ENCODE measurements around the gene RHOC. TPM values are rescaled to one million over a fixed set of nuclear protein-coding genes. Genes with fewer than 3 reads are reported as not detected.

Gene RHOC
- total RNA-seq, 1 experiment from 2014 or later, result 154 TPM

DNA sequence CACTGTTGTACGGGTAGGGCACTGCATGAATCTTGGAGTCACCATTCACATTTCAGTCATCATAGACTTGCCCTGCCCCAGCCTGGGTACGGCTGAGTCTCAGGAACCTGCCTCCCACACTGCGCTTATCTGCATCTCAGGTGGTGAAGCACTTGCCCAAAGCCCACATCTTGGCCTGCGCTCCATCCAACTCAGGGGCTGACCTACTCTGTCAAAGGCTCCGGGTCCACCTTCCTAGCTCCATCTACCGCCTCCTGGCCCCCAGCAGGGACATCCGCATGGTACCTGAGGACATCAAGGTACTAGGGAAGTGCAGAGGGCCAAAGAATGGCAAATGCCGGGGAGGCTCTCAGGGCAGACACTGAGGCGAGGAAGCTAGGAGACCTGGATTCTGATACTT lies 11.7 kb downstream of the RHOC start:
- BruUV-seq (replicated peaks), result no TSS peak
- Histone ChIP-seq H3K9me2 (ENCODE audit: insufficient read depth) (no peaks in the 10 kb centered on the region), H3K36me3 (ENCODE audit: control insufficient read depth in 1 of 2, insufficient read depth in 2 of 2, low read length in 2 of 2) (peaks cover 21 to 23% of the 10 kb centered on the region in 2 experiments), H3K4me2 (ENCODE audit: low read length) (no peak overlapping the region), H3K9me3 (ENCODE audit: control insufficient read depth in 1 of 2, insufficient read depth in 1 of 2, low read depth in 1 of 2, low read length in 2 of 2) (no peaks in the 10 kb centered on the region), H3K79me2 (ENCODE audit: insufficient read depth, low read length) (no peaks in the 10 kb centered on the region), H4K20me1 (ENCODE audit: insufficient read depth) (no peaks in the 10 kb centered on the region), H3K9ac (ENCODE audit: low read length) (no peak overlapping the region), H3K27me3 (ENCODE audit: insufficient read depth, low read length) (no peaks in the 10 kb centered on the region), H3K4me3 (replicated peaks in 1 of 2; ENCODE audit: low read depth in 1 of 2, low read length in 2 of 2) (no peak overlapping the region), H3K27ac (ENCODE audit: low read depth, low read length) (no peak overlapping the region), H2AFZ (ENCODE audit: low read depth, low read length, poor library complexity, severe bottlenecking) (no peak overlapping the region), H3K4me1 (ENCODE audit: control insufficient read depth in 1 of 2, insufficient read depth in 2 of 2, low read length in 2 of 2) (peaks cover 21% of the 10 kb centered on the region in 2 experiments)
- DNase-seq (ENCODE audit: low read depth, low spot score), result no peak
- ChIA-PET POLR2A (no interaction called here), CTCF (no interaction called here), RAD21 (ENCODE audit: low non-redundant PET in 1 of 2, low total read pairs in 2 of 2, uncharacterized antibody in 2 of 2, unreplicated experiment in 2 of 2) (no interaction called here)
- intact Hi-C loops (cut with micrococcal nuclease), result no loop called here
- ATAC-seq, result no peak
- no peak for TF ChIP-seq RAD21 (IDR thresholded peaks at IDR 0.05; ENCODE audit: low read depth)
- TF ChIP-seq ATF3 (IDR thresholded peaks at IDR 0.05), result no peak
- no peak for TF ChIP-seq FOSL1 (IDR thresholded peaks at IDR 0.05; ENCODE audit: low read depth)
- TF ChIP-seq, protein P1, sequence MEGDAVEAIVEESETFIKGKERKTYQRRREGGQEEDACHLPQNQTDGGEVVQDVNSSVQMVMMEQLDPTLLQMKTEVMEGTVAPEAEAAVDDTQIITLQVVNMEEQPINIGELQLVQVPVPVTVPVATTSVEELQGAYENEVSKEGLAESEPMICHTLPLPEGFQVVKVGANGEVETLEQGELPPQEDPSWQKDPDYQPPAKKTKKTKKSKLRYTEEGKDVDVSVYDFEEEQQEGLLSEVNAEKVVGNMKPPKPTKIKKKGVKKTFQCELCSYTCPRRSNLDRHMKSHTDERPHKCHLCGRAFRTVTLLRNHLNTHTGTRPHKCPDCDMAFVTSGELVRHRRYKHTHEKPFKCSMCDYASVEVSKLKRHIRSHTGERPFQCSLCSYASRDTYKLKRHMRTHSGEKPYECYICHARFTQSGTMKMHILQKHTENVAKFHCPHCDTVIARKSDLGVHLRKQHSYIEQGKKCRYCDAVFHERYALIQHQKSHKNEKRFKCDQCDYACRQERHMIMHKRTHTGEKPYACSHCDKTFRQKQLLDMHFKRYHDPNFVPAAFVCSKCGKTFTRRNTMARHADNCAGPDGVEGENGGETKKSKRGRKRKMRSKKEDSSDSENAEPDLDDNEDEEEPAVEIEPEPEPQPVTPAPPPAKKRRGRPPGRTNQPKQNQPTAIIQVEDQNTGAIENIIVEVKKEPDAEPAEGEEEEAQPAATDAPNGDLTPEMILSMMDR (IDR thresholded peaks at IDR 0.05 in 2 of 3, conservative IDR thresholded peaks at IDR 0.05 in 1 of 3; ENCODE audit: borderline replicate concordance in 1 of 3, insufficient read depth in 1 of 3, low read depth in 2 of 3, low read length in 2 of 3), result no peak
- TF ChIP-seq EZH2phosphoT487 (IDR thresholded peaks at IDR 0.05; ENCODE audit: borderline replicate concordance), result no peak
- TF ChIP-seq TCF7L2 (IDR thresholded peaks at IDR 0.05; ENCODE audit: borderline replicate concordance, extremely low read depth, insufficient read depth, insufficient read length), result no peak
- no peak for TF ChIP-seq CBX3 (IDR thresholded peaks at IDR 0.05; ENCODE audit: low read depth)
- no peak for TF ChIP-seq SP1 (IDR thresholded peaks at IDR 0.05; ENCODE audit: low read depth)
- no peak for TF ChIP-seq CEBPB (IDR thresholded peaks at IDR 0.05; ENCODE audit: low read depth)
- no peak for TF ChIP-seq ELF1 (IDR thresholded peaks at IDR 0.05; ENCODE audit: borderline replicate concordance, low read depth)
- no peak for TF ChIP-seq ZNF274 (IDR thresholded peaks at IDR 0.05; ENCODE audit: low read depth, low read length)
- no peak for TF ChIP-seq ZBTB33 (IDR thresholded peaks at IDR 0.05; ENCODE audit: extremely low read depth, insufficient replicate concordance, low read length)
- TF ChIP-seq ZFX (IDR thresholded peaks at IDR 0.05), result no peak
- no peak for TF ChIP-seq SIN3A (IDR thresholded peaks at IDR 0.05; ENCODE audit: low read depth)
- no peak for TF ChIP-seq SRF (IDR thresholded peaks at IDR 0.05; ENCODE audit: low read depth)
- no peak for TF ChIP-seq JUND (IDR thresholded peaks at IDR 0.05)
- no peak for TF ChIP-seq EZH2 (IDR thresholded peaks at IDR 0.05)
- TF ChIP-seq POLR2A (IDR thresholded peaks at IDR 0.05; ENCODE audit: borderline replicate concordance, extremely low read depth, insufficient read depth, insufficient read length), result no peak

All from HCT116 (cell line).